ENCODE measurements around the gene KCNQ1. TPM values are rescaled to one million over a fixed set of nuclear protein-coding genes. Genes with fewer than 3 reads are reported as not detected.

Gene KCNQ1
- total RNA-seq, 1 experiment from 2014 or later, result 10.7 TPM

- no peak overlapping the region for H3K9ac ChIP-seq (ENCODE audit: low read length)
- H3K4me2 ChIP-seq (ENCODE audit: low read length), result no peak overlapping the region
- H3K4me3 ChIP-seq (replicated peaks in 1 of 2; ENCODE audit: low read depth in 1 of 2, low read length in 2 of 2), result no peak overlapping the region
- ATAC-seq (no peak), DNase-seq (ENCODE audit: low read depth, low spot score) (no peak)
- intact Hi-C loops (cut with micrococcal nuclease), result no loop called here
- H3K79me2 ChIP-seq (ENCODE audit: insufficient read depth, low read length), result no peaks in the 10 kb centered on the region
- no peak overlapping the region for H2AFZ ChIP-seq (ENCODE audit: low read depth, low read length, poor library complexity, severe bottlenecking)
- ChIA-PET POLR2A (no interaction called here), RAD21 (ENCODE audit: low non-redundant PET in 1 of 2, low total read pairs in 2 of 2, uncharacterized antibody in 2 of 2, unreplicated experiment in 2 of 2) (no interaction called here), CTCF (no interaction called here)
- no peaks in the 10 kb centered on the region for H4K20me1 ChIP-seq (ENCODE audit: insufficient read depth)
- TF ChIP-seq ZFX (IDR thresholded peaks at IDR 0.05) (no peak), SIN3A (IDR thresholded peaks at IDR 0.05; ENCODE audit: low read depth) (no peak), FOSL1 (IDR thresholded peaks at IDR 0.05; ENCODE audit: low read depth) (no peak), EGR1 (IDR thresholded peaks at IDR 0.05; ENCODE audit: low read depth) (no peak), POLR2A (IDR thresholded peaks at IDR 0.05; ENCODE audit: borderline replicate concordance, extremely low read depth, insufficient read depth, insufficient read length) (no peak), POLR2AphosphoS5 (IDR thresholded peaks at IDR 0.05; ENCODE audit: low read depth, low read length) (no peak), CBX3 (IDR thresholded peaks at IDR 0.05; ENCODE audit: low read depth) (no peak), ELF1 (IDR thresholded peaks at IDR 0.05; ENCODE audit: borderline replicate concordance, low read depth) (no peak), CEBPB (IDR thresholded peaks at IDR 0.05; ENCODE audit: low read depth) (no peak), ZBTB33 (IDR thresholded peaks at IDR 0.05; ENCODE audit: extremely low read depth, insufficient replicate concordance, low read length) (no peak), ATF3 (IDR thresholded peaks at IDR 0.05) (no peak), EZH2 (IDR thresholded peaks at IDR 0.05) (no peak), EZH2phosphoT487 (IDR thresholded peaks at IDR 0.05; ENCODE audit: borderline replicate concordance) (no peak), RAD21 (IDR thresholded peaks at IDR 0.05; ENCODE audit: low read depth) (no peak), JUND (IDR thresholded peaks at IDR 0.05) (no peak), TCF7L2 (IDR thresholded peaks at IDR 0.05; ENCODE audit: borderline replicate concordance, extremely low read depth, insufficient read depth, insufficient read length) (no peak)
- no peaks in the 10 kb centered on the region for H3K27me3 ChIP-seq (ENCODE audit: insufficient read depth, low read length)
- no peak overlapping the region for H3K27ac ChIP-seq (ENCODE audit: low read depth, low read length)
- H3K9me2 ChIP-seq (ENCODE audit: insufficient read depth), result no peaks in the 10 kb centered on the region
- no peaks in the 10 kb centered on the region for H3K4me1 ChIP-seq (ENCODE audit: control insufficient read depth in 1 of 2, insufficient read depth in 2 of 2, low read length in 2 of 2)
- no peaks in the 10 kb centered on the region for H3K36me3 ChIP-seq (ENCODE audit: control insufficient read depth in 1 of 2, insufficient read depth in 2 of 2, low read length in 2 of 2)
- no TSS peak for BruUV-seq (replicated peaks)
- no peaks in the 10 kb centered on the region for H3K9me3 ChIP-seq (ENCODE audit: control insufficient read depth in 1 of 2, insufficient read depth in 1 of 2, low read depth in 1 of 2, low read length in 2 of 2)
Observed at GRCh38 chr11:2549491-2549875, 104.7 kb downstream of the KCNQ1 start.
